GM21515 (cell line): ENCODE results near the gene RABGAP1.
A peak's percentile ranks its signal among the peaks of the same experiment; 100 is the strongest.

Experiments
- ATAC-seq: cut with Tn5 transposase; IDR thresholded peaks from one replicate; pipeline ENCODE4 v1.9.1; 2021; ENCODE audit not compliant: unreplicated experiment

RABGAP1 gene

DNA sequence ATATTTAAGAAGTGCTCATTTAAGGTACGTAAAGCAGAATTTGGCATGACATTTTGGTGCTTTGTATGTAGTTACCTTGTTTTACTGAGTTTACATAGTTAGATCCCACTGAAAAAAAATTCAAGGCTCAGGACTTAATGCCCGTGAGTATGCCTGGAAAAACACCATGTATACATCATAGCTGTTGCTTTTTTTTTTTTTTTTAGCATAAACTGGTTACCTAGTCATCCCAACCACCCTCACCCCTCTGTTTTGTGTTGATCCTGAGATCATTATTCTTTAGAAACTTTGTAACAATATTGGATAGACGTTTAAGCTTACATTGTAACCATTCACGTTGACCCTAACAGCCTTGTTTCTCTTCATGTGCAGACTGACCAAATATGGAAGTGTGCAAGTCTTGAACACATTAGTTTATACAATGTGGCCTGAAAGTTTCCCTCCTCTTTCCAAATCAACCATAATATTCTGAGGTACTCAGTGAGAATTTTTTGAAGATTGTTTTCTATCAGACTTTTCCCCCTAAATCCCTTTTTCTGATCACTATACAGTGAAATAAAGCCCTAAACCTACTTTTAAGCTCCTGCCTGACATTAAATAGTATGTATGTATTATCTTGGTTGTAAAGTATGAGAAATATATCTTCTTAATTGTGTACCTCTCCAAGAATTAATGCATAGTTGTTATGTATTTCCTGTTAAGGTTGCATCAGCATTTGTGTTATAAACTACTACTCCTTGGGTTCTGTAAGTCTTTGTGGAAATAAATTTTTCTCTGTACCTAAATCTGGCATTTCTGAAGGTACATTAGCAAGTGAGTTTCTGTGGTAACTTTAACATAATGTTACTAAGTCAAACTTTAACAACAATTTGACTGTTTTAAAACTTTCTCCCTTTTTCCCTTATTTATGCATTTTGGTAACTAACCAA lies 4.4 kb downstream of the RABGAP1 start:
- no peak for ATAC-seq

DNA sequence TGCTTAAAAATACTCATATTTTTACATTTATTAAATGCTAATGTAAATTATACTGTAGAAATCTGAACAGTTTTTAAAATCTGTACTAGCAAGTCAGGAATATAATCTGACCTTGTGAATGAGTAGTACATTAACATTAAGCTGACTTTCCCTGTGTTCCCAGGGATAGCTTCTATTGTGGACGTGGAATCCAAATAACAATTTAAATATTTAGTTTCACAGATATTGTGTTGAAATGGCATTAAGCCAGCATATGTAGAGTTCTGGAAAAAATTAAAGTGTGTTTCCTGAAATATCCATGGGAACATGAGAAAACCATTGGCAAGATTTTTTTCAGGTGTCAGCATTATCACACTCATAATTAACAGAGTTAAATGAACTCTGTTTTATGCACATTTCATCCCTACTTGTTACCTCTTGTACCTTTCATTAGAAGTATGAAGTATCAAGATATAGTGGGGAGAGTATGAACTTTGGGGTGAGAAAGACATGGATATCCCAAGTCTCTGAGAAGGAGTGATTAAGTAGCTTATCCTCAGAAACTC lies 5.7 kb downstream of the RABGAP1 start:
- no peak for ATAC-seq

DNA sequence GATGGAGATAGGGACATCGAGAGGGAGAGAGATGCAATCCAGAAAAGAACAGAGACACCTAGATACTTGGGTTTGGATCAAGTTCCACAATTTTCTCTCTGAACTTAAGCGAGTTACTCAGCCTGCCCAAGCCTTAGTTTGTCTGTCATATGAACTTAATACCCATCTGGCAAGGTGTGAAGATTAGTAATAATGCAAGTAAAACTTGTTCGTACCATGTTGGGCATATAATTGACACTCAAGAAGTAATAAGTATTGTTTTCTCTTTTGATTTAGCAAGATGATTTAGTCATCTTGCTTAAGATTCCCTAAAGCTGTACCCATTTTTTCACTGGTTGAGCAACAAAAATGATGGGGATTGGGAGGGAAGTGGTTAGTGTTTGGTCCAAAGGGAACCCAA lies 7.5 kb downstream of the RABGAP1 start:
- ATAC-seq = no peak

DNA sequence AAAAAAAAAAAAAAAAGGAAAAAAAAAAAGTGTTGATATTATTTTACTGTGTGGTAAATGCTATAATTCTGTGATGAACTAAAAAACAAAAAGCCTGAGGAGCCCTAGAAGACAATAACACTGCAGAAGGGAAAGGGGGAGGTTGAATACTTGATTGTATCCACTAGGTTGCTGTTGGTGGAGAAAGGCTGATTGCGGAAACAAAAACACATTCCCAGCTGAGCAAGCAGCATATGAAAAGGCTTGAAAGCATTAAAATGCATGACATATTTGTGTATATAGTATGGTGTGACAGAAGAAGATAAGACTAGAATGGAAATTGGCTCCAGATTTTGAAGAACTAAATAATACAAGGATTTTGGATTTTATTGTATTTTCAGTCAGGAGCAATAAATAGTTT lies 8.9 kb downstream of the RABGAP1 start:
- no peak for ATAC-seq

DNA sequence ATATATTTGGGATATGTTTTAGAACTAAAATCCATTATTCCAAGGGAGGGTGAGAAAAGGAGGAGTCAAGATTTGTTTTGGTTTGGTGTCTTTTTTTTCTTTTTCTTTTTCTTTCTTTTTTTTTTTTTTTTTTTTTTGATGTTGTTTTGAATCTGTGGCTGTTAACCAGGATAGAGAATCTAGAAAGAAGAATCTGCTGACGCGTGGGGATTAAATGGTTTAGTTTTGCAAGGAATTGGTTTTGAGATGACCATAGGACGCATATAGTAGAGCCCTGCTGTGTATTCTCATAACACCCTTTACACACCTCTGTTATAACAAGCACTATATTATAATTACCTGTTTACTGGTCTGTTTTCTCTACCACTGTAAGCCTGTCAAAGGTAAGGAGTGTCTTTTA lies 9.4 kb downstream of the RABGAP1 start:
- ATAC-seq = no peak

DNA sequence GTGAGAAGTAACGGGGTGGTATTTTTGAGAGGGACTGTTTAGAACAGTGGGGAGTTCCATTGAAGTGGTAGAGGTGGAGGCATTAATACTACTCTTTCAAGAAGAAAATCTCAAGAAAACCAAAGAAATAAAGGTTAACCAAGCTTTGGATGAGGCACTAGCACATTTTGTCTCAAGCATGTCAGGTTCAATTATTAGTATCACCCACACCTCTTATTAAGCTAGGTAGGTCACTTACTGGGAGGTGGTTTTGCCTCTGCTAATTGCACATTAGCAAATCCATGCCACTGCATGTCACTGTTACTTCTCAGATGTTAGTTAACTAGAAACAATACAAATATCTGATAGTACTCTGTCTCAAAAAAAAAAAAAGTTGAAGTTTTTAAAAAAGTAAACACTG lies 10.2 kb downstream of the RABGAP1 start:
- no peak for ATAC-seq

DNA sequence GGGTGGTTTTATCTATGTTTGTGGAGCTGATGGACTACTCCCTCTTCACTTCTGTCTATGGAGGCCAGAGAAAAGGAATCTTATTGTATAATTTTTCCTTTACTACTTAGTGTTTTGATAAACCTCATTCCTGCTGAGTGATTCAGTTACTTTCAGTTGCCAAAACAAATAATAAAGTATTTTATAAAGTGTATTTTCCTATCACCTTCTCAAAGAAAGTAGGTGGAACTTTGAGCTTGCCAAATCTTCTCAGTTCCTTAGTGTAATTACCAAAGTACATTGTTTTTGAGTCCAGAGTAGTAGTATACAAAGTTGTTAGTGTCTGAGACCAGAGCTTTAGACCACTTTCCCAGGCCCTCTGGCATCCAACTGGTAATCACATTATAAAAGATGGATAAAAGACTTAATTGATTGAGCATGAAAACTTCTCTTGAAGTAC lies 13.5 kb downstream of the RABGAP1 start:
- ATAC-seq = no peak

DNA sequence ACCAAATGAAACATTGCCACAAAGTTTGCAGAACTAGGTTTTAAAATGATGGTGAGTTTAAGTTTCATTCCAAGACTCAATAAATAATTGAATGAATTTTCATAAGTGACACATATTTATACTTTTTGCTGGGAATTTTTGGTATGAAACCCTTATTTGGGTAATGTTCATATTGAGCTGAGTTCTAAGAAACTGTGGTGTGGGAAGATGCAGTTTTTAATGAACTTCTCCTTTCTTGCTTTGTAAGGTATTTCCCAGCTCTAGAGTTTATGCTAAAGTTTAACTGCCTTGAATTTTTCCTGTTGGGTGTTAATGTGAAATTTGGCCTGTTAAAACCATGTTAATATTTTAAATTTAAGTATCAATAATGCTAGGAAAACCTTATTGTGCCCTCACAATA lies 15.1 kb downstream of the RABGAP1 start:
- ATAC-seq = no peak

DNA sequence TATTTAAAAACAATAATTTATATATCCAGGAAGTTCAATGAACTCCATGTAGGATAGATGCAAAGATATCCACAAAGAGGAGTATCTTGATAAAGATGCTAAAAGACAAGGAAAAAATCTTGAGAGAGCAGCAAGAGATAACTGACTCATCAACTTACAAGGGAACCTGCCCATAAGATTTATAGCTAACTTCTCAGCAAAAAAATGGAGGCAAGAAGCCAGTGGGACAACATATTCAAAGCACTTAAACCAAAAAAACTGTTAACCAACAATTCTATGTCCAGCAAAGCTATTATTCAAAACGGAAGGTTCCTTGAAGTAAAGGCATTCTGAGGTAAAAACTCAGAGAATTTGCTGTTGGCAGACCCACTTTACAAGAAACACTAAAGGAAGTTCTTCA lies 20.3 kb downstream of the RABGAP1 start:
- ATAC-seq = no peak

DNA sequence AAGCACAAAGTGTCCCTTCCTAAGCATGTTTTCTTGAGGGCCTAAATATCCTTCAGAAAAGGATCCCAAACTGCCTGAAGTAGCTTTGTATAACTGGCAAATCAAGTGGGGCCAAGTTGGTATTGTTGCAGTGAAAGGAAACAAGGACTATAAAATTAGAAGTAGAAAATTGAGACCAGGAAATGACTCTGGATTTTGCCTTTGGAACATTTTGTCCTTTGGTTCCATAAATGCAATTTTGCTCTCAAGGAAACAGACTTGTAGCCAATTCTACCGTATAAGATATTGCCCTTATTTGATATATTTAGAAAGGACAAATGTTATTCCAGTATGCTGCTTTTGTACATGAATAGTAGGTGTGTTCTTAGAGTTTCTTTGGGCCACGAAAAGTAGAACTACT lies 34.4 kb downstream of the RABGAP1 start:
- ATAC-seq = no peak

DNA sequence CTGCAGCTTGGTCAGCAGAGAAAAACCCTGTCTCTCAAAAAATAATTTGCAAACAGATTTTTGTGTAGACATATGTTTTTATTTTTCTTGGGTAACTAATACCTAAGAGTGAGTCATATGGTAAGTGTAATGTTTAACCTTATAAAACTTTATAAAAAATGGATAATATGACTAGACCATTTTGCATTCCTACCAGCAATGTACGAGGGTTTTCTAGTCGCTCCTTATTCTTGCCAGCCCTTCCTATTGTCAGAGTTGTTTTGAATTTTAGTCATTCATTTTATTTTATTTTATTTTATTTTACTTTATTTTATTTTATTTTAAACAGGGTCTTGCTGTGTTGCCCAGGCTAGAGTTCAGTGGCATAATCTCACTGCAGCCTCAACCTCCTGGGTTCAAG lies 37.8 kb downstream of the RABGAP1 start:
- no peak for ATAC-seq

DNA sequence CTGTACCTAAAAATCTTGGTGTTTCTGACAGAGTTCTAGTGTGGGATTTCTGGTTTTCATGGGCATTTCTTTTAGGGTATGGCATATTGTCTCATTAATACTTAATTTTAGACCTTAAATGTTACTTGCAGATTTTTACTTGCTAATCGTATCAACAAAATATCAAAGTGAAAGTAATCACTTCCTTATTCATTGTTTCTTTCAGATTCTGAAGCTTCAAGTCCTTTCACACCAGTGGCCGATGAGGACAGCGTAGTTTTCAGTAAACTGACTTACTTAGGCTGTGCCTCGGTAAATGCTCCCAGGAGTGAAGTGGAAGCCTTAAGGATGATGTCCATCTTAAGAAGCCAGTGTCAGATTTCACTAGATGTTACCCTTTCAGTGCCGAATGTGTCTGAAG lies 45.2 kb downstream of the RABGAP1 start:
- ATAC-seq = no peak

DNA sequence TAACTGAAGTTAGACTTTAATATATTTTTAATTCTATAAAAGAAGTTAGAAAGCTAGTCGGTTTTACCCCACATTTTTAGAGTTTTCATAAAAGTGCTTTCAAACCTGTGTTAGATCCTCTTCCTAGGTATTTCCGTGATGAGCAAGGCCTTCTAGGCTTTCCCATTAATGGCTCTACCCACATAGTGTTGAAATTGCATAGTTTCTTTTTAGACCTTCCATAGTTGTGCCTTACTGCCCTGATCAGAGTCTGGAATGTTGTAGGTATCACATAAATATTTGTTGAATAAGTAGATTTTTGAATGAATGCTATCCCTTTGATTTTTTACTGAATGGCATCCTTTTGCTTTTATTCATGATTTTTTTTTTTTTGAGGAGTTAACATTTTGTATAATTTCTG lies 47.3 kb downstream of the RABGAP1 start:
- no peak for ATAC-seq

DNA sequence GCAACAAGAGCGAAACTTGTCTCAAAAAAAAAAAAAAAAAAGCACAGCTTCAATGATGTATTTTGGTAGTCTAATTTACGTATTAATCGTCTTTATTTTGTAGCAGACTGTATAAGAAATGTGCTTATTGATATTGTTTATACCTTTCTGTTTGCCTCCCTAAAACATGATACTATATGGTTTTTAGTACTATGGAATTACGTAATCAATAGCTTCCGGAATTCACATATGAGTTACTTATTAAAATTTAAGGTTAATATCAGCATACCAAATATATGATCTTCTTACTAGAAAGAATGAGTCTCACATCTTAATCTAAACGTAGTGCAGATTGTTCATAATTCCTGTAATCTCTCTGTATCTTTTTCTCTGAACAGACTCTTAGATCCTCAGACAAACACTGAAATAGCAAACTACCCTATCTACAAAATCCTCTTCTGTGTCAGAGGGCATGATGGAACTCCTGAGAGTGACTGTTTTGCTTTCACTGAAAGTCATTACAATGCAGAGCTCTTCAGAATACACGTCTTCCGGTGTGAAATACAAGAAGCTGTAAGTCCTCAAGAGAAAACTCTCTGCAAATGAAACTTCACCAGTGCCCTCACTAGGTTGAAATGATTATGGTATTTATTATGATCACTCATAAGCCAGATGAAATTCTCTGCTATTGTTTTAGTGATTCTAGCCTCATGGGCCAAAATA lies 48.3 kb downstream of the RABGAP1 start:
- ATAC-seq = peak; percentile 71

DNA sequence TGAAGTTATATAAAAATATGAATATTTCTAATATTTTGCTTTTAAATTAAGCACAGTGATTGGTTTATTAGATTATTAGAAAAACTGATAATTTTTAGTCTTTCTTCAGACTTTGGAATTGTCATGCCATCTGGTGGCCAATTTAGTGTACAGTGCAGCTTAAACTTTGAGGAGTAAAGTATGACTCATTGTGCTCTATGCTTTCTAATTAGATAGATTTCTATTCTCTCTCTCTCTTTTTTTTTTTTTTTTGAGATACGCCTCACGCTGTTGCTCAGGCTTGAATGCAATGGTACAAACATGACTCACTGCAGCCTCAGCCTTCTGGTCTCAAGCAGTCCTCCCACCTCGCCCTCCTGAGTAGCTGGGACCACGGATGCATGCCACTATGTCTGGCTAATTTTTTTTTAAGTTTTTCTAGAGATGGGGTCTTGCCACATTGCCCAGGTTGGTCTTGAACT lies 50.6 kb downstream of the RABGAP1 start:
- no peak for ATAC-seq

DNA sequence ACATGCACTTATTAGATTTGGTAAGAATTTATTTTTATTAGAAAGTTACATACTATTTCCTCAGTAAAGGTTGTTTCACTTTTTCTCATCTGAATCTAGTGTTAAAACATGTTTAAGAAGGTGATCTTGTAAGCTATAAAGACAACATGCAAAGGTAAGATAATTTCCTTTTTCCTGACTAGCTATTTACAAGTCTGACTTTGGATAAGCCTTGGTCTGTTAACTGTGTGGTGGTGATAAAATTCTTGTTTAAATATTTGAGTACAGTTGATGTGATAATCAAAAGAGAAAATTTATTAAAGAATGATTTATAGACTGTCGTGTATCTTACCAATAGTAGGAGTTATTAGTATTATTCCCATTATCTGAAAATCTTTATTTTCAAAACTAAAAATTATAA lies 55.8 kb downstream of the RABGAP1 start:
- ATAC-seq = no peak

DNA sequence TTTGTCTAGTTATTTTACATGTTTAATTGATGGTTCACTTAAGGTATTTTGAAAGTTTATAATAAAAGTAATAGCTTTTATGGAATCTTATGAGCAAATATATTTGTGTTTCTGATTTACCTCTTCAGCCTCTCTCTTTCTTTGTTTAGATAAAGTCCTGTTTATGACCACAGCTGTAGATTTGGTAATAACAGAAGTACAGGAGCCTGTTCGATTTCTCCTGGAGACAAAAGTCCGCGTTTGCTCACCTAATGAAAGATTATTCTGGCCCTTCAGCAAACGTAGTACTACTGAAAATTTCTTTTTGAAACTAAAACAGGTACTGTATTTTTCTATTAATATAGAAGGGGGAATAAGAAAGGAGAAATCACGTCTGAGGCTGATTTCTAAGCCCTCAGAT lies 57.6 kb downstream of the RABGAP1 start:
- ATAC-seq = no peak

DNA sequence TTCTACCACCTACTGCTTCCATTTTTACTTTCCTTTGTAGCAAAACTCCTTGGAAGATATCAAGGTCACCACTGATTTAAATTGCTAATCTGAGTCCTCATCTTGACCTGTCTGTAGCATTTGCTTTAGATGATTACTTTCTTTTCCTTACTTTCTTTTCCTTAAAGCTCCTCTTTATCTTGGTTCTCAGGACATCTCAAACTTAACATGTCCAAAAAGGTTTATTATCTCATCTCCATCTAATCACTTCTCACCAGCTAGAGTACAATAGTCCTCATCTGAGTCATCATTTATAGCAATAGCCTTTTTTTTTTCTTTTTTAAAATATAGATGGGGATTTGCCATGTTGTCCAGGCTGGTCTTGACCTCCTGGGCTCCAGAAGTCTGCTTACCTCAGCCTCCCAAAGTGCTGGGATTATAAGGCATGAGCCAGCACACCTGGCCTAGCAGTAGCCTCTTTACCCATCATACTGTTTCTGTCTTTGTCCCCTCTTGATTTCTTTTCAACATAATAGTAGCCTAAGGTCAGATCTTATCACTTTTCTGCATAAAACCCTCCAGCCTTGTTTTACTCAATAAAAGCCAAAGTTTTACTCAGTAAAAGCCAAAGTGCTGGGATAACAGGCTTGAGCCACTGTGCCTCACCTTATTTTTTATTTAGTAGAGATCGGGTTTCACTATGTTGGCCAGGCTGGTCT lies 59.7 kb downstream of the RABGAP1 start:
- no peak for ATAC-seq

DNA sequence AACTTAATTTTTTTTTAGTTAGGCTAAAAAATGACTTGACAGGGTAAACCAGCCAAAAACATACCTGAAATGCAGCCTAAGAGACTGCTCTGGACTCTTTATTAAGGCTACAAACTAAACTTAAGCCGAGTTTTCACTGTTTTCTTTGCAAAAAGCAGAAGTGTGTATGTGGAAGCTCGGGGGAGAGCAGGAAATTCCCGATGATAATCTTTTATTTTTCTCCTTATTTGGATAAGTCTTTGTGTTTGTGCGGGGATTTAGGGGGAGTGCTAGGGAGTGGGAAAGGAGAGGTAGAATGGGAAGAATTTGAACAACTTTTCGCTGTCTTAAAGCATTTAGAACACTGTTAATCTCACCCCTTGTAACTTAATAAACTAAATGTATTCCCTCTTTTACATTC lies 61.9 kb downstream of the RABGAP1 start:
- no peak for ATAC-seq

DNA sequence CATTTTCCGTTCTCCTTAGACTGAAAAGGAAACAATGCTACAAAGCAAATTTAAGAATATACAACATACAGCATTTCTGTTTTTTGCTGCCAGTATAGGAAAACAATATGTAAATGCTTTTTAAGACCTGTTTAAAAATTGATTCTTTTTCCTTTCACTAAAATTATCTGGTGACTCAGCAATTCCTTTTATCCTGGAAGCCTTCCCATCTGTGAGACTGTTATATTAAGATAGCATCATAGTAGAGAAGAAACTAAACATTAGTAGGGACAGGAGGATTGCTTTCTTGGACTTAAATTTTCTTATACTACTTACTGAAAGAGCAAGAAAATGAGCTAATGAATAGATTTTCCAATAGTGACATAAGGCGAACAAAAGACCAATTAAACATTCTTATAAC lies 62.6 kb downstream of the RABGAP1 start:
- no peak for ATAC-seq

DNA sequence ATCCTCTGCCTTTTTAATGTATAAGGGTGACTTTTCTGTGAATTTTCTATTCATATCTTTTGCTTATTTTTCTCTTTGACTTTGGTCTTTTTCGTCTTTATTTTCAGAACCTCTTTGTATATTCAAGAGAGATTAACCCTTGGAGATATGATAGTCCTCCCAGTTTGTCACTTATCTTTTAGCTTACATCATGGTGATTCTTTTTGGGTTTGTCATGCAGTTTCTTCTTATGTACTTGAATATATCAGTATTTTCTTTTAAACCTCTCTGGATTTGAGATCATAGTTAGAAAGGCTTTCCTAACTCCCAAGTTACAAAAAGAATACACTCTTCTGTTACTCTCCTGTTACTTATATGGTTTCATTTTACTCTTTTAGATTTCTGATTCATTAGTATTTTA lies 65.1 kb downstream of the RABGAP1 start:
- no peak for ATAC-seq
